RPMI7951 (cell line): ENCODE data around the gene SLC16A7. TPM values are rescaled to one million over a fixed set of nuclear protein-coding genes. Genes with fewer than 3 reads are reported as not detected.
"Not testable (repeated sequence)": the region's sequence is repeated elsewhere in the genome, so short reads cannot be mapped to it uniquely, and the experiment has no call there.

Experiments used
- DNase-seq: peaks from one replicate; pipeline ENCODE4 v3.0.0-alpha.2; 2012; ENCODE audit warnings: low read depth
- total RNA-seq: library from RNA; depleted of rRNA; stranded (reverse); fragments of >200 nt; shearing (Covaris generic); gene quantifications from 2 replicates; pipeline ENCODE4 v1.2.3, GENCODE V29; 2014

SLC16A7 gene
- total RNA-seq, 1 experiment from 2014 or later, result 10.9 TPM

GRCh38 chr12:59735231-59735630 lies 139.4 kb downstream of the SLC16A7 start:
- DNase-seq, result no peak

GRCh38 chr12:59736359-59736758 lies 140.5 kb downstream of the SLC16A7 start:
- no peak for DNase-seq

- peak; percentile 92 for DNase-seq
Measured at GRCh38 chr12:59736786-59737185, 141.0 kb downstream of the SLC16A7 start.

GRCh38 chr12:59737725-59738463 lies 142.1 kb downstream of the SLC16A7 start:
- peak; percentile 34 for DNase-seq

- peak; percentile 43 for DNase-seq
Measured at GRCh38 chr12:59742841-59743240, 147.0 kb downstream of the SLC16A7 start.

GRCh38 chr12:59744564-59744963 lies 148.7 kb downstream of the SLC16A7 start:
- no peak for DNase-seq

GRCh38 chr12:59751091-59751490 lies 155.3 kb downstream of the SLC16A7 start:
- not testable (repeated sequence) for DNase-seq

GRCh38 chr12:59761542-59761941 lies 165.7 kb downstream of the SLC16A7 start:
- DNase-seq, result no peak

- no peak for DNase-seq
Measured at GRCh38 chr12:59763835-59764234, 168.0 kb downstream of the SLC16A7 start.

GRCh38 chr12:59768031-59768430 lies 172.2 kb downstream of the SLC16A7 start:
- DNase-seq, result no peak

- DNase-seq, result peak; percentile 47
Measured at GRCh38 chr12:59780605-59781135, 184.8 kb downstream of the SLC16A7 start.

GRCh38 chr12:59787610-59788009 lies 191.8 kb downstream of the SLC16A7 start:
- no peak for DNase-seq

GRCh38 chr12:59792647-59793046 lies 196.8 kb downstream of the SLC16A7 start:
- no peak for DNase-seq

GRCh38 chr12:59803735-59804134 lies 207.9 kb downstream of the SLC16A7 start:
- peak; percentile 16 for DNase-seq

- DNase-seq, result peak; percentile 29
Measured at GRCh38 chr12:59808317-59808910, 212.6 kb downstream of the SLC16A7 start.

GRCh38 chr12:59811991-59812390 lies 216.2 kb downstream of the SLC16A7 start:
- no peak for DNase-seq

GRCh38 chr12:59812716-59813115 lies 216.9 kb downstream of the SLC16A7 start:
- no peak for DNase-seq

- no peak for DNase-seq
Measured at GRCh38 chr12:59820594-59821011, 224.8 kb downstream of the SLC16A7 start.

- no peak for DNase-seq
Measured at GRCh38 chr12:59823567-59823966, 227.7 kb downstream of the SLC16A7 start.

- no peak for DNase-seq
Measured at GRCh38 chr12:59827767-59828166, 231.9 kb downstream of the SLC16A7 start.

GRCh38 chr12:59828521-59828920 lies 232.7 kb downstream of the SLC16A7 start:
- no peak for DNase-seq

- no peak for DNase-seq
Measured at GRCh38 chr12:59833408-59833807, 237.6 kb downstream of the SLC16A7 start.
